Natural killer cell (primary cell): Measurements from ENCODE around the gene POFUT2. TPM values are rescaled to one million over a fixed set of nuclear protein-coding genes. Genes with fewer than 3 reads are reported as not detected.

Source experiments
- ATAC-seq, 3 donors: fragments of 150-1000 bp in 2 of 3; fragments of 200-7000 bp in 1 of 3; cut with Tn5 transposase; 1 replicate in 1 of 3; 2 replicates in 2 of 3; pipeline ENCODE4 v1.10.0; 2021; ENCODE audit warnings: mild to moderate bottlenecking in 2 of 3, moderate library complexity in 2 of 3
- DNase-seq, 2 donors: peaks; one replicate each; pipeline versions ENCODE4 v3.0.0 to v3.0.0-alpha.2; 2013 to 2021; ENCODE audit warnings: mixed read lengths in 1 of 2
- H3K27ac ChIP-seq: one replicate; pipeline ENCODE4 v1.5.1; 2013; ENCODE audit warnings: mild to moderate bottlenecking, low read length
- H3K27me3 ChIP-seq: one replicate; pipeline ENCODE4 v1.6.1; 2013; ENCODE audit warnings: low read length; ENCODE audit not compliant: control insufficient read depth, insufficient read depth
- H3K36me3 ChIP-seq: one replicate; pipeline ENCODE4 v1.6.1; 2013; ENCODE audit warnings: low read length; ENCODE audit not compliant: control insufficient read depth, insufficient read depth
- H3K4me1 ChIP-seq: one replicate; pipeline ENCODE4 v1.6.1; 2013; ENCODE audit warnings: low read length; ENCODE audit not compliant: control insufficient read depth, insufficient read depth
- H3K4me3 ChIP-seq: one replicate; pipeline ENCODE4 v1.5.1; 2013; ENCODE audit warnings: low read length
- H3K9me3 ChIP-seq: one replicate; pipeline ENCODE4 v1.6.1; 2013; ENCODE audit warnings: low read length; ENCODE audit not compliant: control insufficient read depth, insufficient read depth
- H3K27ac Mint-ChIP-seq, 2 donors: one replicate each; pipeline ENCODE4 v1.8.0; 2022; ENCODE audit warnings: mild to moderate bottlenecking in 2 of 2, mixed read lengths in 2 of 2, moderate library complexity in 1 of 2
- H3K27me3 Mint-ChIP-seq, 2 donors: one replicate each; pipeline ENCODE4 v1.8.0; 2022; ENCODE audit warnings: low read depth in 2 of 2, mixed read lengths in 2 of 2
- H3K36me3 Mint-ChIP-seq: one replicate; pipeline ENCODE4 v1.8.0; 2022; ENCODE audit warnings: mixed read lengths
- H3K4me1 Mint-ChIP-seq, 2 donors: one replicate each; pipeline ENCODE4 v1.8.0; 2022; ENCODE audit warnings: mixed read lengths in 2 of 2
- H3K4me3 Mint-ChIP-seq: one replicate; pipeline ENCODE4 v1.8.0; 2022; ENCODE audit warnings: mild to moderate bottlenecking, moderate library complexity, mixed read lengths
- H3K9me3 Mint-ChIP-seq, 2 donors: one replicate each; pipeline ENCODE4 v1.8.0; 2022; ENCODE audit warnings: mixed read lengths in 2 of 2
- CTCF ChIP-seq: fragments of 200-600 bp; IDR thresholded peaks from one replicate; pipeline ENCODE4 v1.8.0; 2022; ENCODE audit warnings: antibody characterized with exemption
- WGBS: methylation state at CpG from one replicate; pipeline ENCODE4 v1.1.7; 2013; ENCODE audit warnings: missing lambda C conversion rate; ENCODE audit not compliant: insufficient coverage; 5-methylcytosine and 5-hydroxymethylcytosine counted together
- intact Hi-C: fragments of 100-400 bp; cut with micrococcal nuclease; formaldehyde crosslinking; loops from one replicate; pipeline ENCODE4 v1.14.2; 2022
- total RNA-seq, 4 donors: library from RNA; stranded (reverse); fragments of 120-200 nt in 1 of 4; gene quantifications; one replicate each; pipeline versions ENCODE4 v1.2.3 to v1.2.4, GENCODE V29; 2013 to 2022

Gene POFUT2
- total RNA-seq, 3 donors from 2014 or later (not counting 1 experiment from before 2014, with no cell fraction given): 41.4 to 46.0 (median 43.3) TPM

- Histone ChIP-seq H3K27me3 (no peaks in the 10 kb centered on the region), H3K9me3 (no peaks in the 10 kb centered on the region), H3K4me3 (no peak overlapping the region), H3K4me1 (no peaks in the 10 kb centered on the region), H3K27ac (no peak overlapping the region), H3K36me3 (no peaks in the 10 kb centered on the region)
- no peak overlapping the region for H3K4me3 Mint-ChIP-seq
- ATAC-seq (no peak), DNase-seq (no peak)
- H3K9me3 Mint-ChIP-seq: no peaks in the 10 kb centered on the region
- no peaks in the 10 kb centered on the region for H3K4me1 Mint-ChIP-seq
- no peaks in the 10 kb centered on the region for H3K27me3 Mint-ChIP-seq
- no peak for TF ChIP-seq CTCF
- H3K36me3 Mint-ChIP-seq: no peaks in the 10 kb centered on the region
- WGBS: 83% methylated on average over 27 of the region's 27 CpGs
- intact Hi-C loops: no loop called here
- no peak overlapping the region for H3K27ac Mint-ChIP-seq
Measured at GRCh38 chr21:45324489-45325205, 37.0 kb upstream of the POFUT2 start.

- H3K27ac Mint-ChIP-seq: no peak overlapping the region
- no peaks in the 10 kb centered on the region for H3K4me1 ChIP-seq
- no peak overlapping the region for H3K4me3 Mint-ChIP-seq
Measured at GRCh38 chr21:45323487-45324311, 36.0 kb upstream of the POFUT2 start.

GRCh38 chr21:45322960-45323461 is 35.3 kb upstream of the POFUT2 start:
- 69% methylated on average over 22 of the region's 22 CpGs for WGBS
- no peak for DNase-seq
- TF ChIP-seq CTCF: no peak
- no peaks in the 10 kb centered on the region for H3K9me3 Mint-ChIP-seq
- intact Hi-C loops: no loop called here
- Histone ChIP-seq H3K36me3 (no peaks in the 10 kb centered on the region), H3K9me3 (no peaks in the 10 kb centered on the region), H3K27me3 (no peaks in the 10 kb centered on the region), H3K4me1 (no peaks in the 10 kb centered on the region), H3K27ac (no peak overlapping the region), H3K4me3 (no peak overlapping the region)
- no peaks in the 10 kb centered on the region for H3K36me3 Mint-ChIP-seq
- H3K27ac Mint-ChIP-seq: no peak overlapping the region
- H3K4me1 Mint-ChIP-seq: no peaks in the 10 kb centered on the region
- no peak for ATAC-seq
- H3K27me3 Mint-ChIP-seq: peaks cover 0 to 2% of the 10 kb centered on the region in 2 donors
- no peak overlapping the region for H3K4me3 Mint-ChIP-seq

More at GRCh38 chr21:45323487-45324311, 36.0 kb upstream of the POFUT2 start:
- Mint-ChIP-seq H3K27me3 (peaks cover 0 to 2% of the 10 kb centered on the region in 2 donors), H3K9me3 (no peaks in the 10 kb centered on the region), H3K4me1 (no peaks in the 10 kb centered on the region), H3K36me3 (no peaks in the 10 kb centered on the region)
- intact Hi-C loops: no loop called here
- TF ChIP-seq CTCF: no peak
- no peak overlapping the region for H3K4me3 ChIP-seq
- no peaks in the 10 kb centered on the region for H3K27me3 ChIP-seq
- no peaks in the 10 kb centered on the region for H3K36me3 ChIP-seq
- no peaks in the 10 kb centered on the region for H3K9me3 ChIP-seq
- no peak for ATAC-seq
- 77% methylated on average over 16 of the region's 16 CpGs for WGBS
- H3K27ac ChIP-seq: no peak overlapping the region
- DNase-seq: no peak
